ENCODE results near the gene CFL1. TPM values are rescaled to one million over a fixed set of nuclear protein-coding genes. Genes with fewer than 3 reads are reported as not detected.

CFL1 gene
- total and polyA plus RNA-seq, 10 of the 15 experiments (the other 5 are each of a cell fraction or from before 2014, with no cell fraction given) = 164 to 2,994 (median 1,500) TPM

- TF ChIP-seq KLF5 (IDR thresholded peaks at IDR 0.05; ENCODE audit: partially characterized antibody) (no peak), FOXM1 (IDR thresholded peaks at IDR 0.05; ENCODE audit: low read depth, low read length) (no peak), ZNF207 (IDR thresholded peaks at IDR 0.05; ENCODE audit: borderline replicate concordance) (no peak), USF2 (IDR thresholded peaks at IDR 0.05; ENCODE audit: borderline replicate concordance, low read depth, low read length) (no peak), CBFB (IDR thresholded peaks at IDR 0.05; ENCODE audit: low read depth) (no peak), TBL1XR1 (IDR thresholded peaks at IDR 0.05; ENCODE audit: low read depth, low read length) (no peak), SUZ12 (IDR thresholded peaks at IDR 0.05; ENCODE audit: unreplicated experiment) (no peak), POLR2A (IDR thresholded peaks at IDR 0.05; ENCODE audit: low read depth, low read length) (peak; percentile 16), PAX5 (IDR thresholded peaks at IDR 0.05; ENCODE audit: borderline replicate concordance, low read depth, low read length) (0 out of 2 replicates have a peak, but pooled peaks have one; percentile 2), MLLT1 (IDR thresholded peaks at IDR 0.05) (no peak)
These were observed 7.5 kb downstream of the CFL1 start (continued) for GRCh38 chr11:65850217-65851082.

Measured in GM12878 (cell line).